ENCODE measurements around the gene ZFYVE9. TPM values are rescaled to one million over a fixed set of nuclear protein-coding genes. Genes with fewer than 3 reads are reported as not detected.

The ZFYVE9 gene
- total and polyA plus RNA-seq, 10 of the 15 experiments (the other 5 are each of a cell fraction or from before 2014, with no cell fraction given) = 0.26 to 6.9 (median 2.3) TPM

DNA sequence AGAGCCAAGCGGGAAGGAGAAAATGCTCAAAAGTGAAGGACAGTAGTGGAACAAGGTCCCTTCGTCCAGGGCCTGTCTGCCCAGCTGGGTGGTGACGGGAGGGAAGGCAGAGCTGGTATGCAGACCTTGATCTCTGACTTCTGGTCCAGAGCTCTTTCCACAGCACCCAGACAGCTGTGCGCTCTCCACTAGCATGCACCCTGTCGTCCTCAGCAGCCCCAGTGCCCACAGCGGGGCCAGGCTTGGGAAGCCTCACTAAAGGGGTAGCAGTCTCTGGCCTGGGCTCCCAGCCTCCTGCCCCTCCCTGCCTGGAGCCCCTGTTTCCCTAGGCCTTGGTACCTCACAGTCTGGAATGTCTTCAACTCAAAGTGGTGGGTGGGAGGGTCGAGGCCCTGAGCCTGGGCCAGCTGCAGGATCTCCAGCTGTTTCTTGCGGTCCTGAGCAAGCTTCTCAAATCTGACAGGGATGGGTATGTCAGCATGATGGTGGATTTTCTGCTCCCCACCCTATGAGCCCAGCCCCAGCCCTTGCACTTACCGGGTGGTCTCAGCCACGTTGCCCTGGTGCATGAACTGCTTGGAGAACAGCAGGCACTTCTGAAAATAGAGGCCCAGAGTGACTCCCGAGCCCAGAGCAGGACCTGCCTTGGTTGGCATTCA lies 214.1 kb downstream of the ZFYVE9 start:
- Histone ChIP-seq H3K4me2 (ENCODE audit: control insufficient read depth, insufficient read depth) (no peak overlapping the region), H3K27me3 (replicated peaks in 1 of 2; ENCODE audit: control insufficient read depth in 2 of 2, insufficient read depth in 2 of 2, low read length in 1 of 2) (no peaks in the 10 kb centered on the region), H3K79me2 (ENCODE audit: control insufficient read depth, insufficient read depth, low read length) (no peaks in the 10 kb centered on the region), H3K27ac (ENCODE audit: control insufficient read depth, insufficient read depth) (no peak overlapping the region), H4K20me1 (ENCODE audit: control insufficient read depth, insufficient read depth) (no peaks in the 10 kb centered on the region), H3K9ac (ENCODE audit: control insufficient read depth, insufficient read depth, low read length) (no peak overlapping the region), H3K36me3 (ENCODE audit: control insufficient read depth in 2 of 2, insufficient read depth in 2 of 2, low read length in 1 of 2) (peaks cover 38 to 55% of the 10 kb centered on the region in 2 experiments), H3K9me3 (replicated peaks; ENCODE audit: control insufficient read depth, insufficient read depth, low read length) (no peaks in the 10 kb centered on the region), H3K4me3 (no peak overlapping the region), H3K4me1 (ENCODE audit: control insufficient read depth, insufficient read depth, low read length) (no peaks in the 10 kb centered on the region), H2AFZ (ENCODE audit: control insufficient read depth, low read depth, low read length) (no peak overlapping the region)
- ATAC-seq (no peak), DNase-seq (ENCODE audit: low read depth, low spot score) (no peak), FAIRE-seq (no peak)
- RAD21 ChIA-PET (ENCODE audit: unreplicated experiment) = no interaction called here
- WGBS (ENCODE audit: insufficient coverage, insufficient replicate concordance, low lambda C conversion rate, missing lambda C conversion rate) = 97% methylated on average over 11 of the region's 11 CpGs
- SMC1A ChIA-PET (ENCODE audit: uncharacterized antibody, unreplicated experiment) = no interaction called here
- no TSS peak for BruUV-seq (replicated peaks)
- intact Hi-C loops (cut with micrococcal nuclease; ENCODE audit: unreplicated experiment) = no loop called here
- POLR2A ChIA-PET = no interaction called here
- CTCF ChIA-PET = no interaction called here
- in situ Hi-C loops (cut with MboI) = no loop called here
- TF ChIP-seq, protein P1, sequence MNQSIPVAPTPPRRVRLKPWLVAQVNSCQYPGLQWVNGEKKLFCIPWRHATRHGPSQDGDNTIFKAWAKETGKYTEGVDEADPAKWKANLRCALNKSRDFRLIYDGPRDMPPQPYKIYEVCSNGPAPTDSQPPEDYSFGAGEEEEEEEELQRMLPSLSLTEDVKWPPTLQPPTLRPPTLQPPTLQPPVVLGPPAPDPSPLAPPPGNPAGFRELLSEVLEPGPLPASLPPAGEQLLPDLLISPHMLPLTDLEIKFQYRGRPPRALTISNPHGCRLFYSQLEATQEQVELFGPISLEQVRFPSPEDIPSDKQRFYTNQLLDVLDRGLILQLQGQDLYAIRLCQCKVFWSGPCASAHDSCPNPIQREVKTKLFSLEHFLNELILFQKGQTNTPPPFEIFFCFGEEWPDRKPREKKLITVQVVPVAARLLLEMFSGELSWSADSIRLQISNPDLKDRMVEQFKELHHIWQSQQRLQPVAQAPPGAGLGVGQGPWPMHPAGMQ (IDR thresholded peaks at IDR 0.05; ENCODE audit: borderline replicate concordance) = no peak
- TF ChIP-seq POLR2A (IDR thresholded peaks at IDR 0.05; ENCODE audit: low read depth, low read length) = 0 out of 2 replicates have a peak, but pooled peaks have one; percentile 30
- TF ChIP-seq E4F1 (IDR thresholded peaks at IDR 0.05; ENCODE audit: borderline replicate concordance, partially characterized antibody) = no peak

Data from GM12878 (cell line).